ENCODE data around the gene DIPK1C.

DIPK1C gene

GRCh38 chr18:74444104-74444503 lies 13.0 kb downstream of the DIPK1C start:
- DNase-seq (ENCODE audit: extremely low spot score) = no peak
- ChIA-PET CTCF (interaction anchor here (0.7 kb wide), 1 partner anchor 10 kb away, joined by 4 read pairs; no protein-coding TSS in a partner anchor), POLR2A (no interaction called here)
- TF ChIP-seq CTCF (IDR thresholded peaks at IDR 0.05; ENCODE audit: control extremely low read depth, extremely low read depth, low read depth, missing control alignments) = no peak

GRCh38 chr18:74440808-74441427 lies 16.2 kb downstream of the DIPK1C start:
- no peak for DNase-seq (ENCODE audit: extremely low spot score)
- ChIA-PET POLR2A (no interaction called here), CTCF (no interaction called here)
- TF ChIP-seq CTCF (IDR thresholded peaks at IDR 0.05; ENCODE audit: control extremely low read depth, extremely low read depth, low read depth, missing control alignments) = no peak

- CTCF ChIA-PET = interaction anchor here (1.1 kb wide), 1 partner anchor 114 kb away, joined by 3 read pairs; no protein-coding TSS in a partner anchor
- TF ChIP-seq CTCF (IDR thresholded peaks at IDR 0.05; ENCODE audit: control extremely low read depth, extremely low read depth, low read depth, missing control alignments) = no peak
- DNase-seq (ENCODE audit: extremely low spot score) = no peak
- POLR2A ChIA-PET = no interaction called here
Observed at GRCh38 chr18:74438091-74438490, 19.0 kb downstream of the DIPK1C start.

GRCh38 chr18:74436158-74436769 lies 20.8 kb downstream of the DIPK1C start:
- no peak for TF ChIP-seq CTCF (IDR thresholded peaks at IDR 0.05; ENCODE audit: control extremely low read depth, extremely low read depth, low read depth, missing control alignments)
- no peak for DNase-seq (ENCODE audit: extremely low spot score)
- ChIA-PET CTCF (no interaction called here), POLR2A (no interaction called here)

- DNase-seq (ENCODE audit: extremely low spot score) = no peak
- POLR2A ChIA-PET = no interaction called here
- CTCF ChIA-PET = no interaction called here
- TF ChIP-seq CTCF (IDR thresholded peaks at IDR 0.05; ENCODE audit: control extremely low read depth, extremely low read depth, low read depth, missing control alignments) = no peak
Observed at GRCh38 chr18:74435740-74436139, 21.4 kb downstream of the DIPK1C start.

- no peak for TF ChIP-seq CTCF (IDR thresholded peaks at IDR 0.05; ENCODE audit: control extremely low read depth, extremely low read depth, low read depth, missing control alignments)
- ChIA-PET CTCF (interaction anchor here (1.4 to 1.7 kb wide), 2 partner anchors 10 to 23 kb away, joined by 4 read pairs; no protein-coding TSS in a partner anchor), POLR2A (no interaction called here)
- no peak for DNase-seq (ENCODE audit: extremely low spot score)
Observed at GRCh38 chr18:74434466-74434865, 22.6 kb downstream of the DIPK1C start.
